ENCODE data around the gene BRMS1. TPM values are rescaled to one million over a fixed set of nuclear protein-coding genes. Genes with fewer than 3 reads are reported as not detected.
A peak's percentile ranks its signal among the peaks of the same experiment; 100 is the strongest.

Gene BRMS1
- total and polyA plus RNA-seq, 8 donors, result 19.5 to 34.3 (median 25.6) TPM

DNA sequence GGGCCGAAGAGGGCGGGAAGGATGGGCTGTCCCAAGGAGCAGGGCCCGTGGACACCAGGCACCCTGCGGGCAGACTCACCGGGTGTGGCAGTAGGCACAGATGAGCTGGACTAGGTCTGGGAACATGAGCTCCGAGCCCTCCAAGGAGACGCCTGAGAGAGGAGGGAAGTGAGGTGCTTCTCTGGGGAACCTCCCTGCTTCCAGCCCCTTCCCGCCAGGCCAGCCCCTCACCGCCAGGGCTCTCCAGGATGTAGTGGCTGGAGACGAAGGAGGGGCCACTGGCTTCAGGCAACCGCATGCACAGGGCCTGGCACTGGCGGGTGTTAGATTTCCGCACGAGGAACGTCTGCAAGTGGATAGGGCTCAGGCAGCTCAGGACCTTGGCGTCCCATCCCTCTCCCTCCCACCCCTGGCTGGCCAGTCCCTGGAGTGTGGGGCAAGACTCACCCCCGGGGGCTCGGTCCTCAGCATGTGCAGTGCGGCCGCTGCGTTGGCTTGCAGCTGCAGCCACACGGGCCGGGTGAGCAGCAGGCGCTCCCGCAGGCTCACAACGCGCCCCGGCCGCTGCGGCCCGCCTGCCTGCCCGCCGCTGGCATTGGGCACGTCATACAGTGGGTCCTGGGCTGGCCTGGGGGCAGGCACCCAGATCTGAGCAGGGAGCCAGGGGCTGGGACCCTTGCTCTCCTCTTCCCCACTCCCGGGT lies 9.2 kb downstream of the BRMS1 start:
- Histone ChIP-seq H3K36me3 (peaks cover 0 to 65% of the 10 kb centered on the region in 2 donors), H3K27ac (peak overlapping the region; percentile 86 to 87), H3K4me3 (peak overlapping the region; percentile 49 to 63), H3K27me3 (no peaks in the 10 kb centered on the region), H3K9me3 (no peaks in the 10 kb centered on the region), H3K4me1 (peaks cover 19 to 34% of the 10 kb centered on the region in 2 donors)
- ATAC-seq (peak; percentile 40), DNase-seq (peak in 1 of 4 donors; percentile 82)
- TF ChIP-seq, protein P1, sequence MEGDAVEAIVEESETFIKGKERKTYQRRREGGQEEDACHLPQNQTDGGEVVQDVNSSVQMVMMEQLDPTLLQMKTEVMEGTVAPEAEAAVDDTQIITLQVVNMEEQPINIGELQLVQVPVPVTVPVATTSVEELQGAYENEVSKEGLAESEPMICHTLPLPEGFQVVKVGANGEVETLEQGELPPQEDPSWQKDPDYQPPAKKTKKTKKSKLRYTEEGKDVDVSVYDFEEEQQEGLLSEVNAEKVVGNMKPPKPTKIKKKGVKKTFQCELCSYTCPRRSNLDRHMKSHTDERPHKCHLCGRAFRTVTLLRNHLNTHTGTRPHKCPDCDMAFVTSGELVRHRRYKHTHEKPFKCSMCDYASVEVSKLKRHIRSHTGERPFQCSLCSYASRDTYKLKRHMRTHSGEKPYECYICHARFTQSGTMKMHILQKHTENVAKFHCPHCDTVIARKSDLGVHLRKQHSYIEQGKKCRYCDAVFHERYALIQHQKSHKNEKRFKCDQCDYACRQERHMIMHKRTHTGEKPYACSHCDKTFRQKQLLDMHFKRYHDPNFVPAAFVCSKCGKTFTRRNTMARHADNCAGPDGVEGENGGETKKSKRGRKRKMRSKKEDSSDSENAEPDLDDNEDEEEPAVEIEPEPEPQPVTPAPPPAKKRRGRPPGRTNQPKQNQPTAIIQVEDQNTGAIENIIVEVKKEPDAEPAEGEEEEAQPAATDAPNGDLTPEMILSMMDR (IDR thresholded peaks at IDR 0.05), result no peak
- intact Hi-C loops (cut with DNase I), result no loop called here

DNA sequence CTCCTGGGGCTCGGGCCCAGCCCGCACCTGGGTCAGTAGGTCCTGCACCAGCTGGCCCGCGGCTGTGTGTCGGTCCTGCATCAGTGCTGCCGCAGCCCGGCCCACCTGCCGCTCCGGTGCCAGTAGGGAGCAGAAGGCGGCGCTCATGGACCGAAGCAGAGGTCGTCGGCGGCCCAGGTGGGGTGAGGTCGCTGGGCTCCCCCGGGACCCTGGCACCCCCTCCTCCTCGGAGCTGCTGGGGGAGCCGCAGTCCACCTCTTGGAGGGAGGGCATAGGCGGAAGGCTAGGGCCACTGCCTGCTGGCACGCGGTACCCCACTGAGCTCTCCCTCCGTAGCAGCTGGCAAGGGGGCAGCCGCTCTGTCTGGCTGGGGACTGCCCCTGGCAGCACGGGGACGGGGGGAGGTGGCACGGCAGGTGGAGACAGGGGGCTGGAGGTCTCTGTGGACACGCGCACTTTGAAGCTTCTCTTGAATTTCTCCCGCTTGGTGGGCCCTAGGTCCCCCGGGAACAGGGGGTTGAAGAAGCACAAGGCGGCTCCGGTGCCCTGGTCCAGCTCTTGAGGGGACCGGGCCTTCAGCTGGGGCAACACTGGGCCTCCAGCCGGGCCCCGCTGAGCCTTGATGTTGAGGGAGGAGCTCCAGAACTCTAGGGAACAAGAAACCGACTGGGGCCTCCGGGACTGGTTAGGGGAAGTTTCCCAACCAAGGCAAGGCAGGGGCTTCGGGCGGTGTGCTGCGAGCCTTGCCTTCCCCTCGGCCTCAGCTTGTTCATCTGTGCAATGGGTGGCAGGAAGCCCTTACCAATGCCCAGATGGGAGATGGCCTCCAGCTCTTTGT lies 10.1 kb downstream of the BRMS1 start:
- ATAC-seq (no peak), DNase-seq (peak in 1 of 4 donors; percentile 78)
- TF ChIP-seq, protein P1 (IDR thresholded peaks at IDR 0.05), result no peak
- intact Hi-C loops (cut with DNase I), result no loop called here
- peak overlapping the region; percentile 49 to 63 for H3K4me3 ChIP-seq
- no peaks in the 10 kb centered on the region for H3K27me3 ChIP-seq
- H3K4me1 ChIP-seq, result peaks cover 19 to 34% of the 10 kb centered on the region in 2 donors
- peak overlapping the region in 1 of 2 donors; percentile 87 for H3K27ac ChIP-seq
- H3K9me3 ChIP-seq, result no peaks in the 10 kb centered on the region
- H3K36me3 ChIP-seq, result peaks cover 0 to 56% of the 10 kb centered on the region in 2 donors

DNA sequence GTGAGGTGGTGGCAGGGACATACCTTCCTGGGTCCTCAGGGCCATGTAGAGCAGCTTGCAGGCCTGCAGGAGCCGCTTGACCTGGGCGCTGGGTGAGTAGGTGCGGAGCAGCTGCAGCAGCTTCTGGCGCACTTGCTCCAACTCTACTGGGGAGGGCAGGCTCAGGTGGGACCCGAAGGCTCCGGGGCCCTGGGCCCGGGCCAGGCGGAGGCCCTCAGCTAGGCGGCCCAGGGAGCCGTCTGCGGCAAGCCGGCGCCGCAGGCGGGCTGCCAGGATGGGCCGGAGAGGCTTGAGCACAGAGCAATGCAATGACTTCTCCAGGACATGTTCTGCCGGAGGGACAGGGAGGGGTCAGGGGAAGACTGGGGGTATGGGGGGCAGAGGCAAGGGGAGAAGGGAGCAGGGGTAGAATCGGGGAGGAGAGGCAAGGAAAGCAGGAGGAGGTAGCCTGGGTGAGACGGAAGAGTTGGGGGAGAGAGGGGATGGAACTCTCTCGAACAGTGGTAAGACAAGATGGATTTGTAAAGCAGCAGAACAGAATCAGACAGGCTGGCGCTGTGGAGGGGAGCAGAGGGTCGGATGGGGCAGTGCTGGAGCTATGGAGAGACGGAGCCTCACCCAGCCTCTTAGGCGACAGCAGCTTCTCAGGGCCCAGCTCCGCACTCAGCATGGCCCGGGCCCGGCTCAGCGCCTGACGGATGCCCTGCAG lies 10.9 kb downstream of the BRMS1 start:
- Histone ChIP-seq H3K9me3 (no peaks in the 10 kb centered on the region), H3K27me3 (no peaks in the 10 kb centered on the region), H3K27ac (no peak overlapping the region), H3K36me3 (peaks cover 0 to 48% of the 10 kb centered on the region in 2 donors), H3K4me3 (no peak overlapping the region), H3K4me1 (peaks cover 19 to 35% of the 10 kb centered on the region in 2 donors)
- TF ChIP-seq, protein P1 (IDR thresholded peaks at IDR 0.05), result no peak
- ATAC-seq (no peak), DNase-seq (peak in 2 of 4 donors; percentile 24 to 58)
- intact Hi-C loops (cut with DNase I), result no loop called here

DNA sequence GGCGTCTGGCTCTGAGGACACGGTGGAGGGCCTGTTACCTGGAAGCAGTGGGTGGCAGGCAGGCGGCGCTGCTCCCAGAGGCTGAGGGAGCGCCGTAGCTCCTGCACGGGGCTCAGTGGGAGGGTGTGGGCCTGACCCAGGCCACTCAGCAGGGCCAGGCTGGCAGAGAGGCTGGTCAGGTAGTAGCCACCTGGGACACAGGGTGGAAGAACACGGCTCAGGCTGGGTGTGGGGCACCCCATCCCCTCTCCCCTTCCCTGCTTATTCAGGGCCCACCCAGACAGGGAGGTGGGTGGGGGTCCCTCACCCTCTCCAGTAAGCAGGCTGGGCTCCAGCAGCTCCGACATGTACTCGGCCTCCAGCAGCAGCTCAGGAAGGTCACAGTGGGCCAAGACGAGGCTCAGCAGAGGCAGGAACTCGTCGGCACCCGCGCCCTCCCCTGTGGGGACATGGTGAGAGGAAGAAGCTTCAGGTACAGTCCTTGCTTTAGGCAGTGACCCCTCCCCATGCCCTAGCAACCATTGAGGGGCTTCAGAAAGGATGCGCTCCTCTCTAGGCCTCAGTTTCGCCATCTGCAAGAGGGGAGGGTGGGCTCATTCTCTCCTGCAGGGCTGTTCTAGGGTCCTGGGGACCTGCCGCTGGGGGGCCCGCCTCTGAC lies 11.6 kb downstream of the BRMS1 start:
- no peak overlapping the region for H3K4me3 ChIP-seq
- H3K36me3 ChIP-seq, result peaks cover 0 to 41% of the 10 kb centered on the region in 2 donors
- DNase-seq (peak in 1 of 4 donors; percentile 54), ATAC-seq (no peak)
- no peaks in the 10 kb centered on the region for H3K27me3 ChIP-seq
- TF ChIP-seq, protein P1 (IDR thresholded peaks at IDR 0.05), result no peak
- no peaks in the 10 kb centered on the region for H3K9me3 ChIP-seq
- H3K27ac ChIP-seq, result no peak overlapping the region
- intact Hi-C loops (cut with DNase I), result no loop called here
- peaks cover 22 to 42% of the 10 kb centered on the region in 2 donors for H3K4me1 ChIP-seq
